ENCODE results near the gene ANO1.
A peak's percentile ranks its signal among the peaks of the same experiment; 100 is the strongest.
"Not testable (repeated sequence)": the region's sequence is repeated elsewhere in the genome, so short reads cannot be mapped to it uniquely, and the experiment has no call there.

Gene ANO1

GRCh38 chr11:70200212-70200844, 122.2 kb downstream of the ANO1 start:
- DNase-seq: no peak

- not testable (repeated sequence) for DNase-seq
These were observed 122.9 kb downstream of the ANO1 start for GRCh38 chr11:70201047-70201446.

- DNase-seq: no peak
These were observed 124.1 kb downstream of the ANO1 start for GRCh38 chr11:70201882-70202861.

GRCh38 chr11:70202920-70203750, 125.0 kb downstream of the ANO1 start, which contains the start of gene FADD:
Gene FADD, plus strand, starts transcription at chr11:70203296. Its CDS starts 164 bp downstream, at chr11:70203460.
- peak; percentile 96 for DNase-seq

GRCh38 chr11:70203751-70204465, 125.8 kb downstream of the ANO1 start:
- peak; percentile 35 for DNase-seq

GRCh38 chr11:70204466-70204799, 126.3 kb downstream of the ANO1 start:
- no peak for DNase-seq

- DNase-seq: no peak
These were observed 127.1 kb downstream of the ANO1 start for GRCh38 chr11:70205049-70205725.

GRCh38 chr11:70205766-70206165, 127.6 kb downstream of the ANO1 start:
- DNase-seq: no peak

- DNase-seq: no peak
These were observed 128.3 kb downstream of the ANO1 start for GRCh38 chr11:70206226-70206981.

GRCh38 chr11:70206982-70207376, 128.9 kb downstream of the ANO1 start:
- DNase-seq: no peak

GRCh38 chr11:70207531-70208131, 129.5 kb downstream of the ANO1 start:
- DNase-seq: no peak

GRCh38 chr11:70209391-70209912, 131.3 kb downstream of the ANO1 start:
- DNase-seq: no peak

- no peak for DNase-seq
These were observed 132.0 kb downstream of the ANO1 start for GRCh38 chr11:70210051-70210501.

GRCh38 chr11:70210530-70210929, 132.4 kb downstream of the ANO1 start:
- DNase-seq: no peak

- no peak for DNase-seq
These were observed 134.2 kb downstream of the ANO1 start for GRCh38 chr11:70212227-70212811.

GRCh38 chr11:70217388-70217787, 139.3 kb downstream of the ANO1 start:
- DNase-seq: not testable (repeated sequence)

- DNase-seq: not testable (repeated sequence)
These were observed 140.0 kb downstream of the ANO1 start for GRCh38 chr11:70218076-70218475.

GRCh38 chr11:70220136-70220535, 142.0 kb downstream of the ANO1 start:
- no peak for DNase-seq

GRCh38 chr11:70220920-70221319, 142.8 kb downstream of the ANO1 start:
- no peak for DNase-seq

- DNase-seq: no peak
These were observed 147.6 kb downstream of the ANO1 start for GRCh38 chr11:70225681-70226177.

Data from NCI-H774 (cell line).